IMR-90 (cell line): ENCODE results near the gene PRRC2B. TPM values are rescaled to one million over a fixed set of nuclear protein-coding genes. Genes with fewer than 3 reads are reported as not detected.

Experiments
- ATAC-seq: fragments of 200-7000 bp; cut with Tn5 transposase; 2 replicates; pipeline ENCODE4 v1.9.1; 2020; ENCODE audit warnings: low read depth, mild to moderate bottlenecking, moderate library complexity
- BruUV-seq: library from RNA; stranded (reverse); fragments of 400-500 nt; replicated peaks from 2 replicates; lab custom pipeline; 2021; lab: Mats Ljungman, UMichigan
- CTCF ChIA-PET: fragments of 300-600 bp; formaldehyde crosslinking; extraction: SDS; loops from one replicate; lab custom pipeline; 2021; ENCODE audit warnings: antibody characterized with exemption; lab: Yijun Ruan, JAX
- POLR2A ChIA-PET: fragments of 300-600 bp; sonication (Branson Sonifier 250); formaldehyde crosslinking; loops from one replicate; lab custom pipeline; 2022; ENCODE audit warnings: antibody characterized with exemption; ENCODE audit not compliant: unreplicated experiment; lab: Charles Lee
- DNase-seq: peaks from one replicate; pipeline ENCODE4 v3.0.0; 2013
- H2AFZ ChIP-seq: replicated peaks from 2 replicates; pipeline ENCODE3; 2013; ENCODE audit warnings: low read length, mild to moderate bottlenecking; ENCODE audit not compliant: poor library complexity
- H2AK5ac ChIP-seq: 2 replicates; pipeline ENCODE4 v1.6.1; 2013; ENCODE audit warnings: low read depth, low read length, inconsistent platforms
- H2AK9ac ChIP-seq: replicated peaks from 2 replicates; pipeline ENCODE3; 2013; ENCODE audit warnings: mild to moderate bottlenecking, low read depth, low read length, moderate library complexity; ENCODE audit not compliant: poor library complexity
- H2BK120ac ChIP-seq: 2 replicates; pipeline ENCODE4 v1.6.1; 2013; ENCODE audit warnings: low read depth, low read length, inconsistent platforms
- H2BK15ac ChIP-seq: 3 replicates; pipeline ENCODE4 v1.6.1; 2013; ENCODE audit warnings: low read depth, low read length, inconsistent platforms
- H2BK20ac ChIP-seq: 2 replicates; pipeline ENCODE4 v1.6.1; 2013; ENCODE audit warnings: low read depth, mild to moderate bottlenecking, inconsistent platforms, low read length, moderate library complexity
- H2BK5ac ChIP-seq: 2 replicates; pipeline ENCODE4 v1.6.1; 2013; ENCODE audit warnings: mild to moderate bottlenecking, low read depth, low read length, inconsistent platforms; ENCODE audit not compliant: poor library complexity, severe bottlenecking
- H3K14ac ChIP-seq: replicated peaks from 2 replicates; pipeline ENCODE4 v1.6.1; 2013; ENCODE audit warnings: low read depth, low read length, inconsistent platforms
- H3K18ac ChIP-seq: 2 replicates; pipeline ENCODE4 v1.6.1; 2013; ENCODE audit warnings: low read depth, low read length, control low read depth
- H3K23ac ChIP-seq: 2 replicates; pipeline ENCODE4 v1.6.1; 2013; ENCODE audit warnings: low read depth, low read length, inconsistent platforms
- H3K27ac ChIP-seq: 2 replicates; pipeline ENCODE4 v1.5.1; 2013; ENCODE audit warnings: mild to moderate bottlenecking, control low read depth, low read length; ENCODE audit not compliant: insufficient read depth
- H3K27me3 ChIP-seq: 2 replicates; pipeline ENCODE4 v1.6.1; 2013; ENCODE audit warnings: low read length; ENCODE audit not compliant: control insufficient read depth, insufficient read depth
- H3K36me3 ChIP-seq: 2 replicates; pipeline ENCODE4 v1.6.1; 2013; ENCODE audit warnings: low read length, mixed read lengths; ENCODE audit not compliant: control insufficient read depth, insufficient read depth
- H3K4ac ChIP-seq: 2 replicates; pipeline ENCODE4 v1.6.1; 2013; ENCODE audit warnings: low read depth, low read length, inconsistent platforms
- H3K4me1 ChIP-seq: 2 replicates; pipeline ENCODE4 v1.6.1; 2013; ENCODE audit warnings: low read length, mixed read lengths; ENCODE audit not compliant: control insufficient read depth, insufficient read depth
- H3K4me2 ChIP-seq: 2 replicates; pipeline ENCODE4 v1.6.1; 2013; ENCODE audit warnings: low read depth, mild to moderate bottlenecking, control low read depth, low read length, moderate library complexity
- H3K4me3 ChIP-seq: 2 replicates; pipeline ENCODE4 v1.5.1; 2013; ENCODE audit warnings: low read depth, mild to moderate bottlenecking, control low read depth, low read length, moderate library complexity; ENCODE audit not compliant: insufficient read depth
- H3K56ac ChIP-seq: 2 replicates; pipeline ENCODE4 v1.6.1; 2013; ENCODE audit warnings: low read length, inconsistent platforms; ENCODE audit not compliant: insufficient read depth; ENCODE audit errors: extremely low read depth
- H3K79me1 ChIP-seq, 2 experiments: 2 replicates each; pipeline ENCODE4 v1.6.1; 2013; ENCODE audit warnings: low read length in 2 of 2, inconsistent platforms in 1 of 2, low read depth in 1 of 2
- H3K9ac ChIP-seq: 2 replicates; pipeline ENCODE4 v1.6.1; 2013; ENCODE audit warnings: low read depth, low read length, control low read depth
- H3K9me1 ChIP-seq: 2 replicates; pipeline ENCODE4 v1.6.1; 2013; ENCODE audit warnings: low read length, inconsistent platforms; ENCODE audit not compliant: insufficient read depth
- H3K9me3 ChIP-seq: 2 replicates; pipeline ENCODE4 v1.6.1; 2013; ENCODE audit warnings: low read length; ENCODE audit not compliant: control insufficient read depth, insufficient read depth
- H4K20me1 ChIP-seq: 2 replicates; pipeline ENCODE4 v1.6.1; 2013; ENCODE audit warnings: low read length, inconsistent platforms; ENCODE audit not compliant: insufficient read depth
- H4K5ac ChIP-seq: 2 replicates; pipeline ENCODE4 v1.6.1; 2013; ENCODE audit warnings: mild to moderate bottlenecking, low read depth, low read length, control low read depth
- H4K8ac ChIP-seq, 2 experiments: 2 replicates each; pipeline ENCODE4 v1.6.1; 2013; ENCODE audit warnings: low read depth in 2 of 2, low read length in 2 of 2, control low read depth in 1 of 2, inconsistent platforms in 1 of 2
- H4K91ac ChIP-seq: 2 replicates; pipeline ENCODE4 v1.6.1; 2013; ENCODE audit warnings: low read depth, low read length, inconsistent platforms; ENCODE audit not compliant: insufficient read depth
- BHLHE40 ChIP-seq: fragments of 150-350 bp; IDR thresholded peaks from 2 replicates; pipeline ENCODE4 v1.6.1; 2016; ENCODE audit warnings: mild to moderate bottlenecking, low read depth, low read length
- CEBPB ChIP-seq: IDR thresholded peaks from 2 replicates; pipeline ENCODE4 v1.6.1; 2012; ENCODE audit warnings: low read depth, low read length, improper control_type of control experiment
- CHD1 ChIP-seq: IDR thresholded peaks from 2 replicates; pipeline ENCODE4 v1.6.1; 2012; ENCODE audit warnings: low read depth, low read length, improper control_type of control experiment
- FOS ChIP-seq: fragments of 150-350 bp; IDR thresholded peaks from 2 replicates; pipeline ENCODE4 v1.6.1; 2016; ENCODE audit warnings: low read depth, low read length
- MAFK ChIP-seq: IDR thresholded peaks from 2 replicates; pipeline ENCODE4 v1.6.1; 2012; ENCODE audit warnings: low read depth, low read length, improper control_type of control experiment
- MAZ ChIP-seq: IDR thresholded peaks from 2 replicates; pipeline ENCODE4 v1.6.1; 2012; ENCODE audit warnings: low read depth, mild to moderate bottlenecking, low read length, improper control_type of control experiment, moderate library complexity, borderline replicate concordance
- MXI1 ChIP-seq: IDR thresholded peaks from 2 replicates; pipeline ENCODE4 v1.6.1; 2012; ENCODE audit warnings: low read depth, mild to moderate bottlenecking, low read length, moderate library complexity, borderline replicate concordance
- NFE2L2 ChIP-seq: fragments of 150-350 bp; IDR thresholded peaks from 2 replicates; pipeline ENCODE4 v1.6.1; 2016; ENCODE audit warnings: low read depth, mild to moderate bottlenecking, low read length
- RAD21 ChIP-seq: IDR thresholded peaks from 2 replicates; pipeline ENCODE4 v1.6.1; 2012; ENCODE audit warnings: low read length, improper control_type of control experiment
- RCOR1 ChIP-seq: IDR thresholded peaks from 2 replicates; pipeline ENCODE4 v1.6.1; 2012; ENCODE audit warnings: mild to moderate bottlenecking, low read length, improper control_type of control experiment; ENCODE audit not compliant: insufficient replicate concordance
- RFX5 ChIP-seq: IDR thresholded peaks from 2 replicates; pipeline ENCODE4 v1.8.0; 2012; ENCODE audit warnings: low read depth, mild to moderate bottlenecking, low read length, moderate library complexity
- WGBS, 2 experiments: methylation state at CpG; one replicate each; pipeline versions ENCODE4 v1.1.5 to v1.1.7; 2013; ENCODE audit warnings: missing lambda C conversion rate in 2 of 2; ENCODE audit not compliant: insufficient read length in 1 of 2; ENCODE audit errors: extremely low coverage in 2 of 2; 5-methylcytosine and 5-hydroxymethylcytosine counted together
- dilution Hi-C: fragments of 300-500 bp; cut with HindIII; formaldehyde crosslinking; loops from one replicate; pipeline ENCODE4 v1.14.3; 2018; ENCODE audit warnings: low sequenced_read_pairs; ENCODE audit not compliant: unreplicated experiment
- in situ Hi-C: fragments of 300-500 bp; cut with MboI; formaldehyde crosslinking; loops from 3 replicates; pipeline ENCODE4 v1.14.3; 2019; ENCODE audit warnings: low sequenced_read_pairs, inconsistent platforms, mixed read lengths
- intact Hi-C: fragments of 100-400 bp; cut with micrococcal nuclease; formaldehyde crosslinking; loops from 2 replicates; pipeline ENCODE4 v1.10.0; 2022
- polyA plus RNA-seq, 3 experiments: library from polyadenylated mRNA; depleted of rRNA; stranded (reverse); fragments of >200 nt; gene quantifications; 2 replicates each; pipeline ENCODE4 v1.2.3, GENCODE V29; 2012; ENCODE audit warnings: low replicate concordance in 1 of 3
- total RNA-seq: library from RNA; depleted of rRNA; stranded (reverse); fragments of >200 nt; gene quantifications from 2 replicates; pipeline ENCODE4 v1.2.3, GENCODE V29; 2012
- TF ChIP-seq, protein P1 (sequence below): fragments of 150-350 bp; IDR thresholded peaks from 2 replicates; pipeline ENCODE4 v1.6.1; 2016; ENCODE audit warnings: low read depth, mild to moderate bottlenecking, low read length, moderate library complexity, borderline replicate concordance
- TF ChIP-seq, protein P2 (sequence below): fragments of 150-350 bp; IDR thresholded peaks from 2 replicates; pipeline ENCODE4 v1.6.1; 2017; ENCODE audit warnings: mild to moderate bottlenecking, antibody characterized with exemption, low read length, low read depth
- TF ChIP-seq, protein P3 (sequence below): conservative IDR thresholded peaks from 2 replicates; pipeline ENCODE4 v1.5.1; 2012; ENCODE audit warnings: mild to moderate bottlenecking, low read depth, low read length, improper control_type of control experiment

Gene PRRC2B
- total and polyA plus RNA-seq, 2 of the 4 experiments (the other 2 are of a cell fraction) = 19.4 to 39.1 TPM

DNA sequence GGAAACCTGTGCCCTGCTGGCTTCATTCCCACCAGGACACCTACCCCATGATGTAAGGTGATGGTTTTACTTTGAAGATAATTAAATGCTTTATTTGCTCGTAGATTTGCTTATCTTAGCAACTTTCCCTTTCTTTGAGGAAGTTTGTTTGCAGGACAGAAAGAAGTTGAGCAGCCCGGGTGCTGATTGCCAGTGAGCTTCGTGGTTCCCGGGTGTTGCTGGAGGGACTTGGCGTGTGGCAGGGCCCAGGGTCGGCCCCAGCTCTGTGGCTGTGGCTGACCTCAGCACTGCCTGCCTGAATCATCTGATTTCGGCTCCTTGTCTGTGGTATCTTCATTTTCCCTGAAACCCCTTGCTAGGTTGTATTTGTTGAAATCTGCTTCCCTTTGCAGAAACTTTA is 117.5 kb downstream of the PRRC2B start:
- no peak overlapping the region for H3K23ac ChIP-seq
- intact Hi-C loops = no loop called here
- H3K79me1 ChIP-seq = peaks cover 0 to 9% of the 10 kb centered on the region in 2 experiments; a peak in 2 of 4 replicates
- H4K20me1 ChIP-seq = no peaks in the 10 kb centered on the region
- no peak overlapping the region for H3K56ac ChIP-seq
- no TSS peak for BruUV-seq
- ChIA-PET POLR2A (no interaction called here), CTCF (no interaction called here)
- H3K14ac ChIP-seq = no peak overlapping the region
- H3K4me2 ChIP-seq = no peak overlapping the region
- H2BK20ac ChIP-seq = no peak overlapping the region
- TF ChIP-seq NFE2L2 (no peak), MAFK (no peak), RAD21 (no peak), BHLHE40 (no peak), RFX5 (no peak), CHD1 (no peak), MAZ (no peak), RCOR1 (no peak), CEBPB (no peak), MXI1 (no peak), FOS (no peak)
- TF ChIP-seq, protein P1, sequence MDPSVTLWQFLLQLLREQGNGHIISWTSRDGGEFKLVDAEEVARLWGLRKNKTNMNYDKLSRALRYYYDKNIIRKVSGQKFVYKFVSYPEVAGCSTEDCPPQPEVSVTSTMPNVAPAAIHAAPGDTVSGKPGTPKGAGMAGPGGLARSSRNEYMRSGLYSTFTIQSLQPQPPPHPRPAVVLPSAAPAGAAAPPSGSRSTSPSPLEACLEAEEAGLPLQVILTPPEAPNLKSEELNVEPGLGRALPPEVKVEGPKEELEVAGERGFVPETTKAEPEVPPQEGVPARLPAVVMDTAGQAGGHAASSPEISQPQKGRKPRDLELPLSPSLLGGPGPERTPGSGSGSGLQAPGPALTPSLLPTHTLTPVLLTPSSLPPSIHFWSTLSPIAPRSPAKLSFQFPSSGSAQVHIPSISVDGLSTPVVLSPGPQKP = no peak
- TF ChIP-seq, protein P2, sequence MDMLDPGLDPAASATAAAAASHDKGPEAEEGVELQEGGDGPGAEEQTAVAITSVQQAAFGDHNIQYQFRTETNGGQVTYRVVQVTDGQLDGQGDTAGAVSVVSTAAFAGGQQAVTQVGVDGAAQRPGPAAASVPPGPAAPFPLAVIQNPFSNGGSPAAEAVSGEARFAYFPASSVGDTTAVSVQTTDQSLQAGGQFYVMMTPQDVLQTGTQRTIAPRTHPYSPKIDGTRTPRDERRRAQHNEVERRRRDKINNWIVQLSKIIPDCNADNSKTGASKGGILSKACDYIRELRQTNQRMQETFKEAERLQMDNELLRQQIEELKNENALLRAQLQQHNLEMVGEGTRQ = no peak
- TF ChIP-seq, protein P3, sequence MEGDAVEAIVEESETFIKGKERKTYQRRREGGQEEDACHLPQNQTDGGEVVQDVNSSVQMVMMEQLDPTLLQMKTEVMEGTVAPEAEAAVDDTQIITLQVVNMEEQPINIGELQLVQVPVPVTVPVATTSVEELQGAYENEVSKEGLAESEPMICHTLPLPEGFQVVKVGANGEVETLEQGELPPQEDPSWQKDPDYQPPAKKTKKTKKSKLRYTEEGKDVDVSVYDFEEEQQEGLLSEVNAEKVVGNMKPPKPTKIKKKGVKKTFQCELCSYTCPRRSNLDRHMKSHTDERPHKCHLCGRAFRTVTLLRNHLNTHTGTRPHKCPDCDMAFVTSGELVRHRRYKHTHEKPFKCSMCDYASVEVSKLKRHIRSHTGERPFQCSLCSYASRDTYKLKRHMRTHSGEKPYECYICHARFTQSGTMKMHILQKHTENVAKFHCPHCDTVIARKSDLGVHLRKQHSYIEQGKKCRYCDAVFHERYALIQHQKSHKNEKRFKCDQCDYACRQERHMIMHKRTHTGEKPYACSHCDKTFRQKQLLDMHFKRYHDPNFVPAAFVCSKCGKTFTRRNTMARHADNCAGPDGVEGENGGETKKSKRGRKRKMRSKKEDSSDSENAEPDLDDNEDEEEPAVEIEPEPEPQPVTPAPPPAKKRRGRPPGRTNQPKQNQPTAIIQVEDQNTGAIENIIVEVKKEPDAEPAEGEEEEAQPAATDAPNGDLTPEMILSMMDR = no peak
- no peaks in the 10 kb centered on the region for H3K27me3 ChIP-seq
- no peak overlapping the region for H4K5ac ChIP-seq
- H3K9me3 ChIP-seq = no peaks in the 10 kb centered on the region
- H3K27ac ChIP-seq = no peak overlapping the region
- no peak overlapping the region for H3K9ac ChIP-seq
- H3K4me3 ChIP-seq = no peak overlapping the region
- no peak overlapping the region for H4K91ac ChIP-seq
- H3K18ac ChIP-seq = no peak overlapping the region
- 90% methylated on average over 5 of the region's 7 CpGs; no CpG with 5 or more reads in 1 of the 2 experiments for WGBS, 2 experiments
- no peak overlapping the region for H2AK9ac ChIP-seq
- 0 out of 2 replicates have a peak, but pooled peaks cover 6% of the 10 kb centered on the region for H3K9me1 ChIP-seq
- no peak overlapping the region for H2BK120ac ChIP-seq
- no peak for DNase-seq
- H3K36me3 ChIP-seq = peaks cover 65% of the 10 kb centered on the region
- dilution Hi-C loops = no loop called here
- no peak overlapping the region for H3K4ac ChIP-seq
- no peak for ATAC-seq
- H2BK5ac ChIP-seq = no peak overlapping the region
- in situ Hi-C loops = no loop called here
- no peaks in the 10 kb centered on the region for H3K4me1 ChIP-seq
- no peak overlapping the region for H4K8ac ChIP-seq
- no peak overlapping the region for H2BK15ac ChIP-seq
- no peak overlapping the region for H2AK5ac ChIP-seq
- H2AFZ ChIP-seq = no peak overlapping the region
